HG03442 (cell line): ENCODE data around the gene RHOG.
"Not testable (repeated sequence)": the region's sequence is repeated elsewhere in the genome, so short reads cannot be mapped to it uniquely, and the experiment has no call there.

Experiments used
- ATAC-seq: cut with Tn5 transposase; IDR thresholded peaks from one replicate; pipeline ENCODE4 v1.9.1; 2021; ENCODE audit warnings: mild to moderate bottlenecking, moderate library complexity; ENCODE audit not compliant: unreplicated experiment

The RHOG gene

DNA sequence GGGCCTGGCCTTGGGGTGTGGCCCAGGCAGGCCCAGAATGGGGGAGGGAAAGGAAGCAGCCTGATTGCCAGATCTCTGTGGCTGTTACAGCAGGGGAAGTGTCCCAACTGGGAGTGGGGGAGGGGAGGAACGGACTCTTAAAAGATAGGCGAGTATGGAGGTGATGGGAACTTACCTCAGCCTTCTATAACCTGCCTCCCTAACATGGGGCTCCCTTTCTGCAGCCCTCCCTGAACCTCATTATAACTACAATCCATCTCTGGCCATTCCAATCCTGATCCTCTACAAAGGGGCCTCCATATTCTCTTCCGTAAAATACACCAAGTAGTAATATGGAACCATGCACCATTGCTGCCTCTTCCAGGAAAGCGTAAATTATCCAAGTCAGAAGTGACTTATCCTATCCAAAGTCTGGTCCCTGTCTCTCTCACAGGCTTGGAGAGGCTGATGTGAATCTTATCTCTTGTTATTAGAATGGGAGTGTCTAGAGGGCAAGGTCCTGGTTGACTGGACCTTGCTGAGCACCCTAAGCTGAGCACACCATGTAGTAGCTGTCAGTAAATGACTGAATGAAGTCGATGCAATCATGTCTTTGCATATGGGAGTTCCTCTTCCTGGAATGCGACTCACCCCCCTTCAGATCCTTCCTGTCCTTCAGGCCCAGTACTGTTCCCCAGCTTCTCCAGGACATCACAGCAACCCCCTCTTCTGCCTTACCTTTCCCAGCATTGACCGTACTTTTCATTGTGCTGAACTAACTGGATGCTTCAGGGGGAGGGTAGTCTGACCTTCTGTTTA is 5.9 kb downstream of the RHOG start:
- no peak for ATAC-seq

DNA sequence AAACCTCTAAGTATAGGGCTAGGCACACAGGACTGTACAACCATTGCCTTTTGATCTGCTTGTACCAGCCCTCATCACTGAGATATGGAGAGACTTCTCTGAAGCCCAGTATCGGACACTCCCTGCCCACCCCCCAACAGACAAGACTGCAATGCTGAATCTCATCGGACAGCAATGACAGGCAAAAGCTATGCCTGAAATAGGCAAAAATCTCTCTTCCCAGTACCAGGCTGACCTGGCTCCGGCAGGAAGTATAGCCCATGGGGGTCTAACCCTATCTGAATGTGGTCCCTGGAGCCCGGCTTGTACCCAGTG is 6.5 kb downstream of the RHOG start:
- ATAC-seq, result no peak

DNA sequence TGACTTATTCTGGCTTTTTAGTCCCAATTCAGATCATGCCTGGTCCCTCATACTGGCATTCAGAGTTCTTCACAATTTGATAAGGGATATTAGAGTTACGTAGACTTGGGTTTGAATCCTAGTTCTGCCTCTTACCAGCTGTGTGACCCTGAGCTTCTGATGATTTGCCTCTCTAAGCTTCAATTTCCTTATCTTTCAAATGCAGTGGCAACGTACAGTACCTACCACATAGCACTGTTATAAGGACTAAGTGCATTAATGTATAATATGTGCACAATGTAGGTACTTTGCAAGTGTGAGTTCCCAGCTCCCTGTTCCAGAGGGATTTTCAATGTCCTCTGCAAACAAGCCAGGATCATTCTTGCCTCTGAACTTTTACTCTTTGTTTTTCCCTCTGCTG is 7.3 kb downstream of the RHOG start:
- ATAC-seq, result no peak

DNA sequence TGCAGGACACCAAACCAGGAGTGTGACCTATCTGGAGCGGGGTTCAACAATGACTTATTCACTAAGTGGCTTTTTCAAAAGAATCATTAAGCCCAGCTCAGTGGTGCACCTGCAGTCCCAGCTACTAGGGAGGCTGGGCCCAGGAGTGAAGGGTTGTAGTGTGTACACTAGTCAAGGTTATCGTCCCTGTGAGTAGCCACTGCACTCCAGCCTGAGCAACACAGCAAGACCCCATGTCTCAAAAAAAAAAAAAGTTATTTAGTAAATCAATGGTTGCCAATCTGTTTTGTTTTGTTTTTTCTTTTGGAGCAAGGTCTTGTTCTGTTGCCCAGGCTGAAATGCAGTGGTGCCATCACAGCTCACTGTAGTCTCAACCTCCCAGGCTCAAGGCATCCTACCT is 7.9 kb downstream of the RHOG start:
- ATAC-seq, result no peak

DNA sequence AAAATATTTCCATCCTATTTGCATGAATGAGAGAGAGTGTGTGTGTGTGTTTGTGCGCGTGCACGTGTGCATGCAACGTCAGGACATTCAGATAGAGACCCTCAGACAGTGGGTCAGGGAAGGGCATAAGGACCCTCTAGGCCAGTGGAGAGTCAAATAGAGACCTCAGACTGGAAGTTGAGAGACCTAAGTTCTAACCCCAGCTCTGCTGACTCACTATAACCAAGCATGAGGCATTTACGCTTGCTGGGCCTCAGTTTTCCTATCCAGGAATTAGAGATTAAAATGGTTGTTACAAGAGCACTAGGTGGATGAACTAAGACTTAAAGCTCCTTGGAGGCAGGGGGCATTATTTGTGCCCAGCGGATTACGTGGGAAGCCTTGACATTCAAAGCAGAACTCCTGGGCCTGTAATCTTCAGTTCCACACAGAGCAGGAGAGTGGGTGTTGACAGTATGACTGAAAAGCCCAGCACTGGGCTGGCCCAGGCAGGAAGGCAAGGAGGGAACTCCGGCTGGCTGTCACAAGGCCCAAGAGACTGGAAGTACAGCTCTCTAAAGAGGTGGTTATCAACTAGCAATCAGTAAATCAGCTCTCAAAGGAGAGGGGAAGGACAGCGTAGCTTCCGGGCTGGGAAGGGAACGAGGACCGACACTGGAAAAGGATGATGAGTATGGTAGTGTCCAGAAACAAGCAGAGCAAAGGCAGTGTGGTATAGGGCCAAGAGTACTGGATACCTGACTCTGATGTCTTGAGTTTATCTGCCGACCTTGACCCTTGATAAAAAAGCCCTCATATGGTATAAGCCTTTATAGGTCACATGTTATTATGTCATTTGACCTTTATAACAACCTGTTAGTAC is 9.2 kb downstream of the RHOG start:
- no peak for ATAC-seq

DNA sequence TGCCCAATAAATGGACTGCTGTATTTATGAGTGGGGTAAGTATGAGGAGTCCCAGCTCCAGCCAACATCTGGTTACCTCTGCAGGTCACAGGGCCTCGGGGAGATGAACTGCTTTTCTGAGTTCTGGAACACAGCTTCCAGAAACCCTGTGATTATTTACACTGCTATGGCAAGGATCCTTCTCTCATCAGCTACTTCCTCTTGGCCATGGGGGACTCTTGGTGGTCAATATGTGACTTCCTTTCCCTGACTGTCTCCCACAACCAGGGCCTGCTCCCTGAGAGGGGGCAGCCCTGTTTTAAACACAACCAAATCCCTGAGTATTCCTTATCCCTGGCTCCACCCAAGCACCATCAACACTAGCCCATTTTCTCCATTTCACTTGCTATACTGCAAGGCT is 10.0 kb downstream of the RHOG start:
- no peak for ATAC-seq

DNA sequence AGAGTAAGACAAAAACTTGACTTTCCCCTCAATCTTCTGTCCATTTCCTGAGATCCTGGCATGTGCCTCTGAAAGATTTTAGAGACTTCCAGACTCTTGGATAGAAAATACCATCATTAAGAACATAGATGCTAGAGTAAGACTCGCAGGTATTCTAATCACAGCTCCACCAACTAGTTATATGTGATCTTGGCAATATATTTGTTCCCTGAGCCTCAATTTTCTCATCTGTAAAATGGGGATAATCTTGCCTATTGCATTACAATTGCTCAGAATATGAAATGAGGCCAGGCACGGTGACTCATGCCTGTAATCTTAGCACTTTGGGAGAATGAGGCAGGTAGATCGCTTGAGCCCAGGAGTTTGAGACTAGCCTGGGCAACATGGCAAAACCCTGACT is 10.7 kb downstream of the RHOG start:
- ATAC-seq, result no peak

DNA sequence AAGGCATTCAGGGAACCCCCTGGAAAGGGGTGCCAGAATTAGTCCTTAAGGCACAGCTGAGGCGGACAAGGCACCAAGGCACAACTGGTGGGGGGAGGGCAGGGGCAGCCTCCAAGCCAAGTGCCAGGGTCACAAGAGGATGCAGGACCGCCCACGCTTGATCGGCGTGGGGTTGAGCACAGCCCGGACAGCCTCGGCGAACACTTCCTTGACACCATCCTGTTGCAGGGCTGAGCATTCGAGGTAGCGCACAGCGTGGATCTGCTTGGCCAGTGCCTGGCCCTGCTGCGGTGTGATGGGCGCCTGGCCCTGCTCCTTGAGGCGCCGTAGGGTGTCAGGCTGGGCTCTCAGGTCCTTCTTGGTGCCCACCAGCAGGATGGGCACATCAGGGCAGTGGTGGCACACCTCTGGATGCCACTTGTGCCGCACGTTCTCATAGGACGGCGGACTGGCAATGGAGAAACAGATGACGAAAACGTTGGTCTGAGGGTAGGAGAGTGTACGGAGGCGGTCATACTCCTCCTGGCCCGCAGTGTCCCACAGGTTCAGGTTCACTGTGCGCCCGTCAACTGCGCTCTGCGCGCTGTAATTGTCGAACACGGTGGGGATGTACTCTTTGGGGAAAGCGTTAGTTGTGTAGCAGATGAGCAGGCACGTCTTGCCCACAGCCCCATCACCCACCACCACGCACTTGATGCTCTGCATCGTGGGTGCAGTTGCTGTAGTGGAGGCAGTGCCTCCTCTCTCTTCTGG is 13.1 kb downstream of the RHOG start:
- ATAC-seq, result no peak

DNA sequence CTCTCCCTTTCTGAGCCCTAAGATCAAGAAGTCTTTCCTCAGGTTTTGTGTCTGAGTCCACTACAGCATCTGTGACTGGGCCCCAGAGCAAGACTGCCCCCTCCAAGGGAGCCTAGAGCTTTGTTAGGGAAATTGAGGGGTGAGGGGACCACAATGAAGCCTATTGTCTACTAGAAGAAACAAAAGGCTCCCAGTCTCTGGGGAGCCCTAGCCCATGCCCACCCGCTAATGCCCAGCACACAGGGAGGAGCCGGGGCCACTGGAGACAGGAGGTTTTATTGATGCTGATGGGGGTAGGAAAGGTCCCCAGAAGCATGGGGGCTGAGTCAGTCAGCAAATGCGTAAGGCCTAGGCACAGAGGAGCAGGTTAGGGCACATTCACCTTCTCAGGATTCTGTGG is 14.0 kb downstream of the RHOG start:
- no peak for ATAC-seq

DNA sequence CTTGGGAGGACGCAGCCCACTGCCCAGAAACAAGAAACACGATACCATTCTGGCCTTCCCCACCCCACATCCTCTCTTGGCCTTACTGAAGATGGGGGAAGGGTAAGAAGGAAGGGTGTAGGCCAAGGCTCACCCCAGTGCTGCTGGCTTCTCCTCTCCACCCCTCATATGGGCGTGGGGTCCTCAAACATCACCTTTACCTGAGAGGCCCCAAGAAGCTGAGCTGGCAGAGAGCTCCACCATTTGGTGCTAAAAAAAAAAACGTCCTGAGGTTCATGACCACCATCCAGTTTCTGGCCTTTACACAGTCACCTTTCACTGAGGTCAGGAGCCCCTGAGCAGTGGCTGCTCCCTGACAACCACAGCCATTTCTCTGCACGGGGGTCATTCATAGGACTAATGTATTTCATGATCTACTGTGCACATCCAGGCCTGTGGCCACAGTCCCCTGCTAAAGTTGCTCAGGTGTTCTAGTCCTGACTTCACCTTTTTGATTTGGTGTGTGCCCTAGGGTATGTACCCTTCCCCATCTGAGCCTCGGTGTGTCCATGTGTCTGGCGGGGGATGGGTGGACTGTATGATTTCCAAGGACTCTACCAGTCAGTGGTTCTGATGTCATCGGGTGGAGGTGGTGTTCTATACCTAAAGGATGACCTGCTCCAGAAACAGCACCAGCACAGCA is 15.1 kb downstream of the RHOG start:
- ATAC-seq, result no peak

DNA sequence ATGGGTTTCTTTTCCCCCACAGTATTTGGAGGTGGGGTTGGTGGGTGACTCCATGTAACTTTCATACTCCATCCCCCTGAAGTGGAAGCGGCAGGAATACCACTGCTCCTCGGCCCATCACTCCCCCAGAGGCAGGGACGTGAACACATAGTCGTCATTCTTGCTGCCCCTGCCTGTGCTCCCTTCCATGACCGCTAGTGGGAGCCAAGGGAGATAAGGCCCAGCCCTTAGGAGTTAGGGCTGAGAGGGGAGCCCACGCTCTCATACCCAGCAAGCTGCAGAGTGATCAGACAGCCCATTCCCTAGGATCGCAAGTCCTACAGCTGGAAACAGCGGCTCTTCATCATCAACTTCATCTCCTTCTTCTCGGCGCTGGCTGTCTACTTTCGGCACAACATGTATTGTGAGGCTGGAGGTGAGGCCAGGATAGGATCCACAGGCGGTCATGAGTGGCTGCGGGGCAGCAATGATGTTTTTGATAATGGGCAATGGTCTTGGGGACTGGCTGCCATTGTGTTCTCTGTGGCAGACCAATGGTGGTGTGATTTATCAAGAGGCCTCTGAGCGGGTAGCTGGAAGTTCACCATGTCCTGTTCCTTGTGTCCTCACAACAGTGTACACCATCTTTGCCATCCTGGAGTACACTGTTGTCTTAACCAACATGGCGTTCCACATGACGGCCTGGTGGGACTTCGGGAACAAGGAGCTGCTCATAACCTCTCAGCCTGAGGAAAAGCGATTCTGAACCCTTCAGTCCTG is 15.9 kb downstream of the RHOG start:
- peak; percentile 82 for ATAC-seq

DNA sequence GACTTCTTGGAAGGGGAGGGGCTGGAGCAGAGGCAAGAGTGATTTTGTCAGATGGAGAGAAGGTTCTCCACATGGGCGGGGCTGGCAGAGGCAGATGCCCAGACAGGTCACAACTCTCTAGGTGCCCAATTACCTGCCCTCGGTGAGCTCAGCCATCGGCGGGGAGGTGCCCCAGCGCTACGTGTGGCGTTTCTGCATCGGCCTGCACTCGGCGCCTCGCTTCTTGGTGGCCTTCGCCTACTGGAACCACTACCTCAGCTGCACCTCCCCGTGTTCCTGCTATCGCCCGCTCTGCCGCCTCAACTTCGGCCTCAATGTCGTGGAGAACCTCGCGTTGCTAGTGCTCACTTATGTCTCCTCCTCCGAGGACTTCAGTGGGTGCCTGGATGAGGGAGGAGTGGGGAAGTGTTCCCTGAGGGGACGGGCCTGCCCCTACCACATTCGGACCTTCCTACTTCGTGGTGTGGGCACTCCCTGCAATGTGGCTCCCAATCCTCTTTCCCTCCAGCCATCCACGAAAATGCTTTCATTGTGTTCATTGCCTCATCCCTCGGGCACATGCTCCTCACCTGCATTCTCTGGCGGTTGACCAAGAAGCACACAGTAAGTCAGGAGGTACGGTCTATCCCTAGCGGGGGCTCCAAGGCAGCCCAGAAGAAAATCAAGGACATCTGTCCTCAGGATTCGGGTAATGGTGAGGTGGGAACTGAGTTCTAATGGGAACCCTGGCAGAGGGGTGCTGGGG is 16.8 kb downstream of the RHOG start:
- no peak for ATAC-seq

DNA sequence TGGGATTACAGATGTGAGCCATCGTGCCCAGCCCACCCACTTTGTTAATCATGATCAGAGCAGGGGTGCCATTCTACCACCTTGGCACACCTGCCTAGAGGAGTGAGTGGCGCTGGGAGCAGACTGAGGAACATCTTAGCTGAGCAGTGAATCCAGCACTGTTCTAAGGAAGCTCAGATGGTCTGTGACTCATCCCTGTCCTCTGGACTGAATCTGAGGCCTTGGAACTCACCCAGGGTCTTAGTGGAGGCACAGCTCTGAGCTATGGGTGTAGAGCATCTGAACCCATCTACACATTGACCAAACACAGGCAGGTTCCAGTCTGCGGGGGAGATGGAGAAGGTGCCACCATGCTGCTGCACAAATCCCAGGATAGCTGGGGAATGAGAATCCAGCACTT is 17.5 kb downstream of the RHOG start:
- ATAC-seq, result no peak

DNA sequence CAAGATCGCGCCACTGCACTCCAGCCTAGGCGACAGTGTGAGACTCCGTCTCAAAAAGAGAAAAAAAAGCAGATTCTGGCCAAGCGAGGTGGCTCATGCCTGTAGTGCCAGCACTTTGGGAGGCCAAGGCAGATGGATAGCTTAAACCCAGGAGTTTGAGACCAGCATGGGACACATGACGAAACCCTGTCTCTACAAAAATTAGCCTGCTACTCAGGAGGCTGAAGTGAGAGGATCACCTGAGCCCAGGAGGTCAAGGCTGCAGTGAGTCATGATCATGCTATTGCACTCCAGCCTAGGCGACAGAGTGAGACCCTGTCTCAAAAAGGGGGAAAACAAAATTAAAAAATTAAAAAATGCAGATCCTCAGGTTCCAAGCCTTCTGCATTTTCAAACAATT is 18.4 kb downstream of the RHOG start:
- ATAC-seq, result no peak

DNA sequence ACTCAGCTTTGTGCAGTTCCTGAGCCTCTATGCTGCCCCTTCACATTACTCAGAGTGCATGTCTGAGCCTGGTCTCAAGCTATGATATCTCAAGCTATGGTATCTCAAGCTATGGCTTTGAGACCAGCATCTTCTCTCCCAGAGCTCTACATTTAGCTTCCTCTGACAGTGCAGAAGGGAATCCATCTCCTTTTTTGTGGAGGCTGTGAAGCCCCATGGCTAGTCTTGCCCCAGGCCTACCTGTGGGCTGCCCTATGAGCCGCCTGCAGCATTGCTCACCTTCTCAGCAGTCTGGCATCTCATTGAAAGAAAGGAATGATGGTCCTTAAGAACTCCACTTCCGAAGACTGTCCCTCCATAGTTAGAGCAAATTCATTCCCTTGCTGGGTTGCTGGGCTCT is 19.8 kb downstream of the RHOG start:
- ATAC-seq, result no peak

DNA sequence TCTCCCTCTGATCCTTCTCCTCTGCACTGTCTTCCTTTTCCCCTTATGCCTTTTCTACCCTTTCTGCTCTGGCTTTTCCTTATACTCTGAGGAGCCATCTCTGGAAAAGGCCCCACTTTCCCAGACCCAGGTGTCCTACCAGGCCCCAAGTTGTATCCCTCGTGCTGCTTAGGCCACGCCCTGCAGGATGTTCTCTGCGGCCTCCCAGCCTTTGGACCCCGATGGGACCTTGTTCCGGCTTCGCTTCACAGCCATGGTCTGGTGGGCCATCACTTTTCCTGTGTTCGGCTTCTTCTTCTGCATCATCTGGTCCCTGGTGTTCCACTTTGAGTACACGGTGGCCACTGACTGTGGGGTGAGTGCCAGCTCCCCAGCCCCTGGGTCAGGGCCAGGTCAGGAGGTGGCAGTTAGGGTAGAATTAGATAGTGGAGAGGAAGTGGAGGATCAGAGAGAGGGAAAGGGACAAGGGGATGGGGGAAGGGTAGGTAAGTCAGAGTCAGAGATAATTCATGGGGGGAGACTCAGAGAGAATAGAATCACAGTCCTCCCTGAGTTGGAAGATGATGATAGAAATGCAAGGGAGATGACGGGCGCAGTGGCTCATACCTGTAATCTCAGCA is 23.5 kb downstream of the RHOG start:
- ATAC-seq, result no peak

DNA sequence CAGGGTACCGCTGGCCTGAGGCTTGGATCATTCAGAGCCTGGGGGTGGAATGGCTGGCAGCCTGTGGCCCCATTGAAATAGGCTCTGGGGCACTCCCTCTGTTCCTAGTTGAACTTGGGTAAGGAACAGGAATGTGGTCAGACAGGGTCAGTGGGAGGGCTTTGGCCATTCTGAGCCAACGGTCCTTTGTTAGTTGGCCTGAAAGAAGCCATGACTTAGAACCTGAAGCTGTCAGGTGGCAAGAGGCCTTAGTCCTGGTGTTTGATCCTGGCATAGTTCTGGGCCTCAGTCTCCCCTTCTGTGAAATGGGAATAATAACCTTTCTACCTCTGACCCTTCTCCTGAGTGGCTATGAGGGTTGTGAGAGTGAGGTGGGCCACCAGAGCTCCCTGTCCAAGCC is 24.1 kb downstream of the RHOG start:
- no peak for ATAC-seq

DNA sequence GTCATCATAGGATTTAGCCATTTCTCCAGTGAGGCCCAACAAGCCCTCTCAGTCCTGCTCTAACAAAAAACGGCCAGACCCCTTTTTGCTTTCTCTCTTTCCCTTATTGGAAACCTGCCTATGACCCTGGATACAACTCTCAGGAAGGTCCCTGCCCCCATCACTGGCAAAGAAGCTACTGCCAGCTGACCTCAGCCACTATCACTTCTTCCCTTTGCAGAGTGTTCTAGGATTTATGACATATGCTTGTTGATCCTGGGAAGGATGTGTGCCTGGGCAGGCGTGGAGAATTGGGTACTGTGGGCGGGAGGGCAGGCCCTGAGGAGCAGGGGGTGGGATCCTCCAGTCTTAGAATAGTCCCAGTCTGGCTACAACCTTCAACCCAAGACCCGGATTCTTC is 24.9 kb downstream of the RHOG start:
- no peak for ATAC-seq

DNA sequence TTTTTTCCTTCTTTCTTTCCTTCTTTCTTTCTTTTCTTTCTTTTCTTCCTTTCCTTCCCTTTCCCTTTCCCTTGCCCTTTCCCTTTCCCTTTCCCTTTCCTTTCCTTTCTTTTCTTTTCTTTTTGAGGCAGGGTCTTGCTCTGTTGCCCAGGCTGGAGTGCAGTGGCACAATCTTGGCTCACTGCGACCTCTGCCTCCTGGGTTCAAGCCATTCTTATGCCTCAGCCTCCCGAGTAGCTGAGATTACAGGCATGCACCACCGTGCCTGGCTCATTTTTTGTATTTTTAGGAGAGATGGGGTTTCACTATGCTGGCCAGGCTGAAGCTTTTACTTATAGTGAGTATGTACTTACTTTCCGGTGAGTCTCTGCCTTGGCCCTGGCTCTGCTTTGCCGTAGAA is 25.9 kb downstream of the RHOG start:
- not testable (repeated sequence) for ATAC-seq
